Activated CD4-positive, alpha-beta T cell treated with anti-CD3 and anti-CD28 coated beads, Interleukin-2, amount 50 U/mL, for 16 hours (primary cell): ENCODE results near the gene CFP.
A peak's percentile ranks its signal among the peaks of the same experiment; 100 is the strongest.
"Not testable (repeated sequence)": the region's sequence is repeated elsewhere in the genome, so short reads cannot be mapped to it uniquely, and the experiment has no call there.

Experiments
- DNase-seq: peaks from one replicate; pipeline ENCODE4 v3.0.0-alpha.2; 2020

Gene CFP

GRCh38 chrX:47637546-47638195 is 7.9 kb upstream of the CFP start:
- peak; percentile 41 for DNase-seq

DNA sequence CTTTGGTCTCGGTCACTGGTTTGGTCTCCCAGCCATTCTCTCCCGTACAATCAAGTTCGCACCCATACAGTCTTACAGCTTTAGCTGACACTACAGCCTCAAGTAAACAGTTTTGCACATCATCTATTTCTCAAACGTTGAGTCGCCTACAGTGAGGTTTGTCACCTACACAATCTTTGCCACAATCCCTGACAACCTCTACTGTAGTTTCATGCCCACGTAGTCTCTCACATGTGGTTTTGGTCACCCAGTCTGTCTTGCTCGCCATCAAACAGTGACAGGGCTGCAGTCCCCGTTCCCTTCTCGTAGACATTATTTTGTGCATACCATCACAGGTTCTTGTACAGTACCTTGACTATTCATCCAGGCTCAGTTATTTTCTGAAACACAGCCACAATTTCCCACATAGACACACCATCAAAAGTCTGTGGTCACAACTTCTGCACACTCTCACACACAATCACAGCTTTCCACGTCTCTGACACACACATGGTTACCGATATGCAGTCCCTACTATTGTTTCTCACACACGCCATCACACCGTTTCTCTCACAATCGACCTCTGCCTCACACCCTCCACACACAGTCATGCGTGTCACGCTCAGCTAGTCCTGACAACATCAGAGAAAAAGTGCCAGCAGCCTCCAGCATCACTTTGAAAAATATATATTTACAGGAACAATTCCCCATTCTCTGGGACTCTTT is 5.3 kb upstream of the CFP start:
- peak; percentile 35 for DNase-seq

GRCh38 chrX:47633689-47634590 is 4.2 kb upstream of the CFP start:
- DNase-seq, result no peak

DNA sequence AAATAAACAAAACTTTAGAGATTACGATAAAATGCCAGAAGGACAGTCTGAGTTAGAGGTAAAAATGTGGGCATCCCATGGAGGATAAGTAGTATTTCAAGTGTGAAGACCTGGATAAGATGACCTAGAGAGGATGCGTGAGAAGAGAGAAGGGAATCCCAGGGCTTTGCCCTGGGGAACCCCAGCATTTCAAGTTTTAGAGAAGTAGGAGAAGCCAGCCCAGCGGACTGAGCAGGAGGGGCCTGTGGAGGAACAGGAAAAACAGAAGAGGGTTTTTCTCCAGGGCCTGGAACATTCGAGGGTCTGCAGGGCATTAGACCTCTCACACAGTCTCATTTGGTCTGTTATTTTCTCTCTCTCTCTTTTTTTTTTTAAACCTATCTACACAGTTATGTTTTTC is 2.9 kb upstream of the CFP start:
- no peak for DNase-seq

GRCh38 chrX:47631676-47632075 is 1.9 kb upstream of the CFP start:
- no peak for DNase-seq

GRCh38 chrX:47628982-47629381 is 748 bp downstream of the CFP start:
- no peak for DNase-seq

DNA sequence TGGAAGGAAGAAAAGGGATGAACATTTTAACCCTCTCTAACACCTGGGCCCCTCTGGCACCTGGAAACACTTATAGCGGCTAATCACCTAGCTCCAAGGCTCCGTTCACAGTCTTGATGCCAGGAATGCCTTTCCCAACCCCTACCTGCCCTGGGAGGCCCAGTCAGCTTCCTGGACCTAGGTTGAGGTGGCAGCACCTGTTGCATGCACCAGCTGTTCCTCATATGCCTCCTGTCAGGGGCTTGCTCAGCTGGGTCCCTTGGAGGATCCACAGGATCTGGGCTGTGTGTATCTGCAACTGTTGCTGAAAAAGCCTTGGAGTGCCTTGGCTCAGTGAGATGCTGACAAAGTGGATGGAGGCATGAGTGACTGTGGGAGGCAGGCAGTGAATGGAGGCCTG is 4.4 kb downstream of the CFP start:
- no peak for DNase-seq

DNA sequence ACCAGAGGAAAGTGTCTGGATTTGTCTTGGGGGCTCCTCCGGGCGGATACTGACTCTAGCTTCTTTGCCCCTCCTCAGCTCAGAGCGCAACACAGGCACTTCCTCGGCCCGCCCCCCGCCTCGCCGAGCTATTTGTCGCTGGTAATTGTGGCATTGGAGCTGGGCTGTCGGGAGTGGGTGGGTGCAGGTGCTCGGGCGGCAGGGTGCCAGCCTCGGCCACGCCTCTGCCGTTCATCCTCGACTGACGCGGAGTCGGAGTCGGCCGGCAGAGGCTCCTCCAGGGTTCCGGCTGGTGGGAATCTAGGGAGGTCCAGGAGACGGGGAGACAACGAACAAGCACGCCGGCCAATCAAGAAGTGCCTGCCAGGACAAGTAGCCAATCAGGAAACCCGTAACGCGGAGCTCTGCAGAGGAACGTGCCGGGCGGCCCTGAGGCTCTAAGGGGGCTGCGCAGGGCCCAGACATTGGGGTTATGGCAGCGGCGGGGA is 6.1 kb downstream of the CFP start:
- DNase-seq, result no peak

DNA sequence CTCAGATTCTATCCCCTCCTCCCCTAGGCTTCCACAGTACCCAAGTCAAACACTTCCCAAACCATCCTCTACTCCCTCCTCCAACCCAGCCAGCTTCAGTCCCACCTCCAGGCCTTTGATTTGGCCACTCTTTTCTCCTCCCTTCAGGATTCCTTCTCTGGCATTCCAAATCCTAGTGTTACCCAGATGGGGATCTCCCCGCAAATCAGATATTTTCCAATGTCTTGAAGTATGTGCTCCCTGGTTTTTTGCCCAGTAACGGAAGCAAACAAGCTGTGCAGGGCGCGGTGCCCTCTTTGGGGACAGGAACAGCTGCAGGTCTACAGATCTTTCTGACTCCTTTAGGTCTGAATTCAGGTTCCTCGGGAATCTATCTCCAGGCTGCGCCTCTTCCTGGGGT is 7.9 kb downstream of the CFP start:
- DNase-seq, result no peak

GRCh38 chrX:47620303-47620685 is 9.4 kb downstream of the CFP start:
- DNase-seq, result no peak

DNA sequence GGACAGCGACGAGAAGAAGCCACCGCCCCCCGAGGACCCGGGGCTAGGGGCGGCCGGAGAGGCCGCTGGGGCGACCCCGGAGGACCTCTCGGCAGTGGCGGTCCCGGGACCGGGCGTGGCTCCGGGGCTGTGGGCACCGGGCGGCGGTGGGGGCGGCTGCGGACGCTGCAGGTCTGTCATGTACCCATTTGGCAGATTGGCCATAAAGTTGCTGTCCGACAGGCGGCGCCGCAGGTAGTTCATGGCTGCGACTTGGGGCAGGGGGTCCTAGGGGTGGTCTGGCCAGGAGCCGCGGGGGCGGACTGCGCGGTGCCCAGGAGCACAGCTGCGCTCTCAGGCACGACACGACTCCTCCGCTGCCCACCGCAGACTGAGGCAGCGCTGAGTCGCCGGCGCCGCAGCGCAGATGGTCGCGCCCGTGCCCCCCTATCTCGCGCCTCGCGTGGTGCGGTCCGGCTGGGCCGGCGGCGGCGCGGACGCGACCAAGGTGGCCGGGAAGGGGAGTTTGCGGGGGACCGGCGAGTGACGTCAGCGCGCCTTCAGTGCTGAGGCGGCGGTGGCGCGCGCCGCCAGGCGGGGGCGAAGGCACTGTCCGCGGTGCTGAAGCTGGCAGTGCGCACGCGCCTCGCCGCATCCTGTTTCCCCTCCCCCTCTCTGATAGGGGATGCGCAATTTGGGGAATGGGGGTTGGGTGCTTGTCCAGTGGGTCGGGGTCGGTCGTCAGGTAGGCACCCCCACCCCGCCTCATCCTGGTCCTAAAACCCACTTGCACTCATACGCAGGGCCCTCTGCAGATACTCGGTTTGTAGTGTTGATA is 10.0 kb downstream of the CFP start, which contains the start of gene SYN1:
TSS of gene SYN1 (minus strand) at position 372 of the 817 bp plus-strand sequence. CDS start at position 243, 129 bp downstream.
- peak; percentile 71 for DNase-seq

DNA sequence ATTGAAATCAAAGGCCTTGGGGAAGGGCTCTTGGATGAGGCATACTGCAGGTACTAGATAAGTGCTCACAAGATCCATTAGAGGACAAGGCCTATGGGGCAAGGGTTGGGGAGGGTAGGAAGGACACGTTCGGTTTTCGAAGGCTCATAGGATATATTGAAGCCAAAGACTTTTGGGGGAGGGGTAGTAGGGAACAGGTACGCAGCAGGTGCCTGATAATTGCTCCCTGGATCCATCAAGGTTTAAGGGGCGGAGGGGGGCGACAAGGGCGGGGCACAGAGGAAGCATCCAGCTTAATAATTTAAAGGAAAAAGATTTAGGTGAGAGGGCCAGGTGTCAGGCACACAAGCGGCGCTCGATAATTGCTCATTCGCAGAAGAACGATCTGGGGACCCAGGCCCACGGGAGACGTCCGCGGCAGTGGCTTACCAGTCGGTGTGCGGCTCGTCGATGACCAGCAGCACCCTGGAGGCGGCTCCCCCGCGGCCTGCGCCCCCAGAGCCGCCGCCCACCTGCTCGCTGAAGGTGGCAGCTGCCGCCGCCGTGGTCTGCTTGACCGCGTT is 10.7 kb downstream of the CFP start:
- DNase-seq, result no peak

DNA sequence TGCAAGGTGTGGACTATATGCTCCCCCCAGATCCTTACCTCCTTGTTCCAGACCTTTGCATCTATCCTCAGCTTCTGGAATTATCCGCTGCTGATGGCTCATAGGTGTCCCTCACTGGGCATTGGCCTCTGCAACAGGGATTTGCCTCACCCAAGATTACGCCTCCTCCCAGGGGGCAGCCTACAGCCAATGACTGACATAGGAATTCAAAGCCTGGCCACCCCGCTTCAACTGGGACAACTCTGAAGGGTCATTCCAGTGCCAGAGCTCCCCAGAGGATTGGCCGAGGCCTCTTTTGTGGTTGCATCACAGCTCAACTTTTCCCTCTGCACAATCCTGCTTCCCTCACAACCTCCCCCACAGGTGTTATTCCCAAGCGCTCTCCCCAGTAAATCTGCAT is 15.1 kb downstream of the CFP start:
- no peak for DNase-seq

GRCh38 chrX:47613082-47613481 is 16.6 kb downstream of the CFP start:
- no peak for DNase-seq

GRCh38 chrX:47612418-47612817 is 17.3 kb downstream of the CFP start:
- no peak for DNase-seq

DNA sequence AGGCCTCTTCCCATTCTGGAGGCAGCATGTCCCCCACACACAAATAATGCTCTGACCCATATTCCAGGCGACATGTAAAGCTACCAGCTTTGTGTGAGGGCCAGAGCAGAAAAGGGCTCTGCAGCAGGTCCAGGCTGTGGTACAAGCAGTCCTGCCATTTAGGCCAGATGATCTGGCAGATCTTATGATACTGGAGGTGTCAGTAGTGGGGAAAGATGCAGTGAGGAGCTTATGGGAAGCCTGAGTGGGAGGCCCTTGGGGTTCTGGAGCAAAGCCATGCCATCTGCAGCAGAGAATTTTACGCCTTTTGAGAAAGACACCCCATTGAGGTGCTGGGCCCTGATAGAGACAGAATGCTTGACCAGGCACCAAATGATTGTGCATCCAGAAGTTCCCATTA is 17.8 kb downstream of the CFP start:
- no peak for DNase-seq

- no peak for DNase-seq
Measured at GRCh38 chrX:47611489-47611888, 18.2 kb downstream of the CFP start.

DNA sequence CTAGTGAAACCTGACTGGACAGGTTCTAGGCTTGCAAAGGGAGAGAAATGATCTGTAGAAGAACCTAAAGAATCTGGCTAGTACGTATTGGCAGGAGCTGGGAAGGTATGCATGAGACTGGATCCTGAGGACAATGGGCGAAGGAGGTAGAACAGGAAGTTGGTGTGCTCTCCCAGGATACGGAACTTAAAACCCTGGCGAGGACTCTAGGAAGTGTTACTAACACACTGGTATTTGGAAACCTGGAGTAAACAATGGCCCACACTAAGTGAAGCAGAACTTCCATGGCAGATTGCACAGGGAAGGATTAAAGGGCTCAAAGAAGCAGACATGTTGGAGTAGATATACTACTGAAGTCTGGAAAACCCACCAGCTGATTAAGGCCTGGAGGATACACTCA is 19.2 kb downstream of the CFP start:
- DNase-seq, result no peak

DNA sequence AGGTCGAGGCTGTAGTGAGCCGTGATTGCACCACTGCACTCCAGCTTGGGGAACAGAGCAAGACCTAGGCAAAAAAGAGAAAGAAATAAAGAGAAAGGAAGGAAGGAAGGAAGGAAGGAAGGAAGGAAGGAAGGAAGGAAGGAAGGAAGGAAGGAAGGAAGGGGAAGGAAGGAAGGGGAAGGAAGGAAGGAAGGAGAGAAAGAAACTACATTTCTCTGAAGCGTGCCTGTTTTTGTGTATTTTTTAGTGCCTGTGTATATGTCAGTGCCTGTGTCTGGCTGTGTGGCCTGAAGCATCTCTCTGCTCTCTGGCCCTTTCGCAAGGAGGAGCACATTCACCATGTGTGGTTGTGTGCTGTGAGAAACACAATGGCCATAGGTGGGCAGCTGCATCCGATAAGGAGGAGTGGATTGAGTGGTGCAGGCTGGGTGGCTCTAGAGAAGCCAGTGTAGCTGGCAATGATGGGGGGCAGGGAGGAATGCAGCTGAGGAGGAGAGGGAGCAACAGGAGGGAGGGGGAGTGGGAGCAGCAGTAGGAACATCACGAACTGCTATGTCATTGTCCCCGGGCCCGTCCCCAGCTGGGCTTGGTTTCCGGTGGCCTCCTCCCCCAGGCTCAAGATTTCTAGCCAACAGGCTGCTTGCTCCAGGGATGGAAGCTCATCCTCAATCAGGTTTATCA is 21.5 kb downstream of the CFP start:
- no peak for DNase-seq

DNA sequence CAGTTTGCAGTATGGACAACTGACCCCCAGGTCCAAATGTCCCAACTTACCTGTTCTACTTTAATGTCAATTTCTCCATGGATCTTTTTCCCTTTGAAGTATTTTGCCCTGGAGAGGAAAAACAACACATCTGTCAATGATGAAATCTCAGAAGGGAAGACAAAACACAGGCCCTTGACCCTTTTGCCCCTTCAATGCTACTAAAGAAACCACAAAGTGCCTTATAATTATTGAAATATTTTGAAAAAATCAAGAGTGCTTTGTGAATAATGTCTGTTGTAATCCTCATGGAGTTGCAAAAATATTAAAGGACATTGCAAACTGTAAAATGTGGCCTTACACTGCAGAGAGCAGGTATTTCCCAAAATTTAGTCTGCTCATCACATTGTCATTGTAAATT is 22.6 kb downstream of the CFP start:
- no peak for DNase-seq

DNA sequence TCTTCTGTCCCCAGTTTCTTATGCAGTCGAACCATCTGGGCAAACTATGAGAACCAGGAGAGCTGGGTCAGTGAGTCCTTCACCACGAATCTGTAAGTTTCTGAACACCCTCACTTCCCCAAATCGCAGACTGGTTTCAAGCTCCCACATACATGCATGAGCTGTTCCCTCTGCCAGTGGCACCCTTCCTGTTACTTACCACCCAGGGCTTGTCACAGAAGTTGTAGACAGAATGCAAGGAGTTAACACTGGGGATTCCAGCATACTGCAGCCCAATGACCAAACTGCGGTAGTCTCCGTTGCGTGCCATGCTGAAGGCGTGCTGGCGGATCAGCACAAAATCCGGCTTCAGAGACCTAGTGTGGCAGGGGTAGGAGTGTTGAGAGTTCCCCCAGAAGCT is 24.7 kb downstream of the CFP start:
- DNase-seq, result no peak

GRCh38 chrX:47603125-47603524 is 26.6 kb downstream of the CFP start:
- DNase-seq, result not testable (repeated sequence)
